Nephron progenitor cell (in vitro differentiated cells): Measurements from ENCODE around the gene ACE.

Experiments used
- DNase-seq: peaks from one replicate; pipeline ENCODE4 v3.0.0; 2021
- H3K27ac Mint-ChIP-seq: 2 replicates; pipeline ENCODE4 v1.8.0; 2021; ENCODE audit warnings: mild to moderate bottlenecking, moderate library complexity, mixed read lengths
- H3K27me3 Mint-ChIP-seq: 2 replicates; pipeline ENCODE4 v1.8.0; 2021; ENCODE audit warnings: mild to moderate bottlenecking, low read depth, mixed read lengths; ENCODE audit not compliant: poor library complexity
- H3K36me3 Mint-ChIP-seq: 2 replicates; pipeline ENCODE4 v1.8.0; 2021; ENCODE audit warnings: low read depth, mixed read lengths
- H3K4me1 Mint-ChIP-seq: 2 replicates; pipeline ENCODE4 v1.8.0; 2021; ENCODE audit warnings: mixed read lengths
- H3K4me3 Mint-ChIP-seq: 2 replicates; pipeline ENCODE4 v1.8.0; 2021; ENCODE audit warnings: mild to moderate bottlenecking, moderate library complexity, mixed read lengths
- H3K9me3 Mint-ChIP-seq: 2 replicates; pipeline ENCODE4 v1.8.0; 2021; ENCODE audit warnings: mild to moderate bottlenecking, moderate library complexity, mixed read lengths
- TF ChIP-seq, protein P1 (sequence below): fragments of 200-600 bp; sonication (generic); IDR thresholded peaks from 2 replicates; pipeline ENCODE4 v1.5.0; 2021; ENCODE audit warnings: antibody characterized with exemption

Gene ACE

DNA sequence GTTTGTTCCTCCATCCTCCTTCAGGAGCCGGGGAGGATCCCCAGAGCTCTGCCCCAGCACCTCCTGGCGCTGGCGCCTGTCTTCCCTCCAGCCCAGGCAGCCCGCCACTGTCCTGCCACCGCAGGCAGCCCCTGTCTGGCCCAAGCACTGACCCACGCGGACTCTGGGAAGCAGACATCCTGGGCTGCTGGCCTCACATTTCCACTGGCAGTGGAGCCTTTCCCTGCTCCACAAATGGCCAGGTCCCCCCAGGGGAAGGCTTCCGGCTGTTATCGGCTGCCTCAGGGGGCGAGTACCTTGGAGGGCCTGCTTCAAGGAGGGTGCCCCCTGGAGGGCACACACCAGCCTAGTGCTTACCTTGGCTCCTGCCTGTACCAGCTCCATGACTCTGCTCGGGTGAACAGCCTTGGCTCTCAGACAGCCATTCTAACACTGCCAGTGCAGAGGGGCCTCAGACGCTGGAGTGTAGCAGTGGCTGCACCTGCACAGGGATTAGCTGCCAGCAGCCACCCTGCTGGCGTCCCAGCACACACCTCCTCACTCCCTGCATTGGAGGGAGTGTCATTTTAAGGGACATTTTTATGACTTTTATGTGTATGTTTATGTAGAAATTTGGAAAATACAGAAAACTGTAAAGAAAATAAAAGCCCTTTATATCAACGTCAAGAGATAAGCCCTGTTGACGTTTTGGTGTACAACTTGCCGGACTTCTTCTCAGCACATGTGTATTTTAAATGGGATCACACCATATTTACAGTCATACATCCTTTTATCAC, 21.0 kb downstream of the ACE start:
- peak; percentile 35 for DNase-seq
- Mint-ChIP-seq H3K27ac (no peak overlapping the region), H3K36me3 (no peaks in the 10 kb centered on the region)

DNA sequence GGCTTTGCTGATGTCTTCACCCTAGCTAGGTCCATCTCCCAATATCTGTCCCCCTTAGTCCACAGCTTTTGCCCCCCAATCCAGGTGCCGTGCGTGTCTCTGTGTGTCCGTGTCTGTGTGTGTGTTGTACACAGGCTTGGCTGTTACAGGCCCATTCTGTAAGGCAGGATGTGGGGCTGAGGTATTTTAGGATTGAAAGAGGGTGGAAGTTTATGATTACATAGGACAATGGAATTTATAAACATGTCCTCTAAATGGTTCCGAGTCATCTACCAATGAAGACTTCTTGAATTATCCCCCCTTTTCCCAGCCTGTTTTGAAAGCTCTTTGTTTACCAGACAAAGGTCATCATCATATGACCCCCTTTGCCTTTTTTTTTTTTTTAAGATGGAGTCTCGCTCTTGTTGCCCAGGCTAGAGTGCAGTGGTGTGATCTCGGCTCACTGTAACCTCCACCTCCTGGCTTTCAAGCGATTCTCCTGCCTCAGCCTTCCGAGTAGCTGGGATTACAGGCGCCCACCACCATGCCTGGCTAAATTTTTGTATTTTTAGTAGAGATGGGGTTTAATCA, 21.9 kb downstream of the ACE start:
- Mint-ChIP-seq H3K27me3 (peaks cover 40% of the 10 kb centered on the region), H3K4me1 (peaks cover 7% of the 10 kb centered on the region), H3K4me3 (no peak overlapping the region), H3K9me3 (no peaks in the 10 kb centered on the region), H3K36me3 (no peaks in the 10 kb centered on the region), H3K27ac (no peak overlapping the region)
- TF ChIP-seq, protein P1, sequence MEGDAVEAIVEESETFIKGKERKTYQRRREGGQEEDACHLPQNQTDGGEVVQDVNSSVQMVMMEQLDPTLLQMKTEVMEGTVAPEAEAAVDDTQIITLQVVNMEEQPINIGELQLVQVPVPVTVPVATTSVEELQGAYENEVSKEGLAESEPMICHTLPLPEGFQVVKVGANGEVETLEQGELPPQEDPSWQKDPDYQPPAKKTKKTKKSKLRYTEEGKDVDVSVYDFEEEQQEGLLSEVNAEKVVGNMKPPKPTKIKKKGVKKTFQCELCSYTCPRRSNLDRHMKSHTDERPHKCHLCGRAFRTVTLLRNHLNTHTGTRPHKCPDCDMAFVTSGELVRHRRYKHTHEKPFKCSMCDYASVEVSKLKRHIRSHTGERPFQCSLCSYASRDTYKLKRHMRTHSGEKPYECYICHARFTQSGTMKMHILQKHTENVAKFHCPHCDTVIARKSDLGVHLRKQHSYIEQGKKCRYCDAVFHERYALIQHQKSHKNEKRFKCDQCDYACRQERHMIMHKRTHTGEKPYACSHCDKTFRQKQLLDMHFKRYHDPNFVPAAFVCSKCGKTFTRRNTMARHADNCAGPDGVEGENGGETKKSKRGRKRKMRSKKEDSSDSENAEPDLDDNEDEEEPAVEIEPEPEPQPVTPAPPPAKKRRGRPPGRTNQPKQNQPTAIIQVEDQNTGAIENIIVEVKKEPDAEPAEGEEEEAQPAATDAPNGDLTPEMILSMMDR = no peak
- DNase-seq = no peak

More for the DNA sequence above, 21.0 kb downstream of the ACE start:
- peaks cover 7% of the 10 kb centered on the region for H3K4me1 Mint-ChIP-seq
- no peaks in the 10 kb centered on the region for H3K9me3 Mint-ChIP-seq
- H3K27me3 Mint-ChIP-seq = peaks cover 36% of the 10 kb centered on the region
- H3K4me3 Mint-ChIP-seq = no peak overlapping the region
- TF ChIP-seq, protein P1 = peak; percentile 20

DNA sequence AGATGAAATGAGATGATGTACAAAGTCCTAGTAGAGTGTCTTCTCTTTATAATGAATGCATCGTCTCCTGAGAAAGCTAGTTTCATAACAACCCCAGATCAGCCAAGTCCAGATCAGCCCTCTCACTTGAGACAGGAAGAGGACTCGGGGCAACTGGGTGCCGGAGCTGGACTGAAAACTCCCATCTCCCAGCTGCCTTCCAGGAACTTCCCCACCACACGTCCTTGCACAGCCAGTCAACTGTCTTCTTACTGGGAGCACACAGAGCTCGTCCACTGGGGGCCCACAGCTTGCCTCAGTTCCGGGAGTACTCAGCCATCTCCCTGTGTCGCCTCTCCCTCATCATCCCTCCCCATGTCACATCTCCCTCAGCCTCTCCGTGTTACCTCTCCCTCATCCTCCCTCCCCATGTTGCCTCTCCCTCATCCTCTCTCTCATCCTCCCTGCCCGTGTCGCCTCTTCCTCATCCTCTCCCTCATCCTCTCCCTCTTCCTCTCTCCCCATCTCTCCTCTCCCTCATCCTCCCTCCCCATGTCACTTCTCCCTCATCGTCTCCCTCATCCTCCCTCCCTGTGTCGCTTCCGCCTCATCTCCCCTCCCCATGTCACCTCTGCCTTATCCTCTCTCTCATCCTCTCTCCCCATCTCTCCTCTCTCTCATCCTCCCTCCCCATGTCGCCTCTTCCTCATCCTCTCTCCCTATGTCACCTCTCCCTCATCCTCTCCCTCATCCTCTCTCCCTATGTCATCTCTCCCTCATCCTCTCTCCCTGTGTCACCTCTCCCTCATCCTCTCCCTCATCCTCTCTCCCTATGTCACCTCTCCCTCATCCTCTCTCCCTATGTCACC, 23.9 kb downstream of the ACE start:
- H3K4me3 Mint-ChIP-seq = no peak overlapping the region
- peaks cover 59% of the 10 kb centered on the region for H3K27me3 Mint-ChIP-seq
- no peak overlapping the region for H3K27ac Mint-ChIP-seq

DNA sequence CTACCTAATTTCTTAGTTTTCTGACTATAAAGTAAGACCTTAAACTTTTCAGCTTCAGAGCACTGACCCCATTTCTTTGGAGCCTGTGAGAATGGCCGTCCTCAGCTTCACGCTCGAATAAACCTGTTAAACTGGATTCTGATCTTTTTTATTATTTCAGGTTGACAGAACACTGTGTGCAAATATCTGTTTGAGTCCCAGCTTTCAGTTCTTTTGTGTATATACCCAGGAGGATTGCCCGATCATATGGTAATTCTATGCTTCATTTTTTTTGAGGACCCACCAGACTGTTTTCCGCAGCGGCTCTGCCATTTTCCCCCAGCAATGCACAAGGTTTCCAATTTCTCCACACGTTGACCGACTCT, 26.5 kb downstream of the ACE start:
- Mint-ChIP-seq H3K27ac (no peak overlapping the region), H3K4me1 (peaks cover 7% of the 10 kb centered on the region), H3K4me3 (no peak overlapping the region), H3K36me3 (no peaks in the 10 kb centered on the region), H3K27me3 (peaks cover 73% of the 10 kb centered on the region), H3K9me3 (no peaks in the 10 kb centered on the region)
- TF ChIP-seq, protein P1 = no peak
- DNase-seq = no peak

More for the DNA sequence above, 23.9 kb downstream of the ACE start:
- no peak for DNase-seq
- TF ChIP-seq, protein P1 = no peak
- Mint-ChIP-seq H3K36me3 (no peaks in the 10 kb centered on the region), H3K4me1 (peaks cover 7% of the 10 kb centered on the region), H3K9me3 (no peaks in the 10 kb centered on the region)

DNA sequence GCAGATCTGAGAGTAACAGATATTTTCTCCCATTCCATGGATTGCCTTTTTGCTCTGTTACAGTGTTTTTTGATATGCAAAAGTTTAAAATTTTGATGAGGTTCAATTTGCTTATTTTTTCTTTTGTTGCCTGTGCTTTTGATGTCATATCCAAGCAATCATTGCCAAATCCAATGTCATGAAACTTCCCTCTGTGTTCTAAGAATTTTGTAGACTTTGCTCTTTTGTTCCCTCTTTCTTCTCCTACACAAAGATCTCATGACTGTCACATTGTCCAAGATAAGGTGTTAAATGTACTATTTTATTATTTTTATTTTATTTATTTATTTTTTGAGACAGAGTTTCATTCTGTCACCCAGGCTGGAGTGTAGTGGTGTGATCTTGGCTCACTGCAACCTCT, 27.4 kb downstream of the ACE start:
- Mint-ChIP-seq H3K9me3 (no peaks in the 10 kb centered on the region), H3K4me1 (no peaks in the 10 kb centered on the region), H3K36me3 (no peaks in the 10 kb centered on the region), H3K27me3 (peaks cover 75% of the 10 kb centered on the region), H3K27ac (no peak overlapping the region), H3K4me3 (no peak overlapping the region)
- TF ChIP-seq, protein P1 = no peak
- DNase-seq = no peak
